GM19240 (cell line): ENCODE results near the gene HECW1.

Experiments used
- DNase-seq: peaks from one replicate; pipeline ENCODE4 v3.0.0; 2011; ENCODE audit warnings: low spot score; ENCODE audit not compliant: insufficient read length

HECW1 gene

GRCh38 chr7:43417455-43417854 lies 305.0 kb downstream of the HECW1 start:
- DNase-seq, result no peak

- DNase-seq, result no peak
Observed at GRCh38 chr7:43430411-43430810, 318.0 kb downstream of the HECW1 start.

GRCh38 chr7:43431020-43431595 lies 318.7 kb downstream of the HECW1 start:
- no peak for DNase-seq

DNA sequence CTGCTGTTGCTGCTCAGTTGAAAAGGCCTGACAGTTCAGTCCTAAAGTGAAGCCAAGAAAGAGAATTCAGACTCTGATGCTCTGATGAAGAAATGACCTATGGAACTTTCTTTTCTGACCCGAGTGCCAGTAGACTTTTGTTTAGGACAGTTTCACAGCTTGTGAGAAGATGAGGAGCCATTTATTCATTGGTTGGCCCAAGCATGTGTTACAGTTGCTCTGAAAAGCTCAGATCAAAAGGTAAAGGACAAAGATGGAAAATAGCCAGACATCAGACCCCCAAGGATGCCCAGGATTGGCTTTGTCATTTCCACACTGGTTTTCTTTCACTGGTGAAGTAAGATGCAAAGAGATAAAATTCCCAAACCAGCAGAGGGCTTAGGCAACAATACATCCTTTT lies 321.2 kb downstream of the HECW1 start:
- no peak for DNase-seq

DNA sequence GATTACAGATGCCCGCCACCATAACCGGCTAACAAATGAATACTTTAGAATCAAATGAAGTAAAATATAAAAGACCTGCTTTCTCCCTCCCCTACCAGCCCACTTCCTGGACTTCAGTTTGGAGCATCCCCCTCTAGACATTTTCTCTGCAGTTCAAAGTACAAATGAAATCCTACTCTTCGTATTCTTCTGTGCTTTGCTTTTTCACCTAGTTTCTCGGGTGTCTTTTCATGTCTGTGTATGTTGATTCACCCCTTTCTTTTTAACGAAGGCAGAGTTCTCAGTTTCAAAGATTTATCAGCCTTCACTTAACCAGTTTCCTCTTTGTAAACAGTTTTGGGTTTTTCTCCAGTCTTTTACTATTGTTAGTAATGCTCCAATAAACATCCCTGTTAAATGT lies 324.6 kb downstream of the HECW1 start:
- DNase-seq, result no peak

DNA sequence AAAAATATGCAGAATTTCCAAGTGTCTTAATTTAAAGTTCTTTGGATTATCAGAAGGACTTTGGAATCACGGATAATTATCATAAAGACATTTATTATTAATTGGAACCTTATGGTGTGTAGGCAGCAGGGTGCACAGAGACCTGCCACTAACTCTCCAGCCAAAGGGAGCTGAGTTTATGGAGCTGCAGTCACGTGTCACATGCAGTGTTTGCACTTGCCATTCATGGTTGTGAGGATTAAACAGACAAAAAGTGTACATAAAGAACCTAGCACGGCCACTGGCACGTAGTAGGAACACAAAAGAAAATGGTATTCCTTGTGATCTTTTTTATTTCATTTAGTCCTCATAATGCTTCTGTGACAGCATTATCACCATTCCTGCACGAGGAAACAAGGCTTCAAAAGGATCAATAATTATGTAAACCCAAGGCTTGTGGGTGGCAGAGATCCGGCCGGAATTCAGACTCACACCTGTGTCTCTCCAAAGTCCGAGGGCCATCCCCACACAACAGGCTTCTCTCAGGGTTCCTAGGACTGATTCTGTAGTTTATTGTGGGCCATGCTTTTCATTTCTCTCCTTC lies 326.5 kb downstream of the HECW1 start:
- no peak for DNase-seq

DNA sequence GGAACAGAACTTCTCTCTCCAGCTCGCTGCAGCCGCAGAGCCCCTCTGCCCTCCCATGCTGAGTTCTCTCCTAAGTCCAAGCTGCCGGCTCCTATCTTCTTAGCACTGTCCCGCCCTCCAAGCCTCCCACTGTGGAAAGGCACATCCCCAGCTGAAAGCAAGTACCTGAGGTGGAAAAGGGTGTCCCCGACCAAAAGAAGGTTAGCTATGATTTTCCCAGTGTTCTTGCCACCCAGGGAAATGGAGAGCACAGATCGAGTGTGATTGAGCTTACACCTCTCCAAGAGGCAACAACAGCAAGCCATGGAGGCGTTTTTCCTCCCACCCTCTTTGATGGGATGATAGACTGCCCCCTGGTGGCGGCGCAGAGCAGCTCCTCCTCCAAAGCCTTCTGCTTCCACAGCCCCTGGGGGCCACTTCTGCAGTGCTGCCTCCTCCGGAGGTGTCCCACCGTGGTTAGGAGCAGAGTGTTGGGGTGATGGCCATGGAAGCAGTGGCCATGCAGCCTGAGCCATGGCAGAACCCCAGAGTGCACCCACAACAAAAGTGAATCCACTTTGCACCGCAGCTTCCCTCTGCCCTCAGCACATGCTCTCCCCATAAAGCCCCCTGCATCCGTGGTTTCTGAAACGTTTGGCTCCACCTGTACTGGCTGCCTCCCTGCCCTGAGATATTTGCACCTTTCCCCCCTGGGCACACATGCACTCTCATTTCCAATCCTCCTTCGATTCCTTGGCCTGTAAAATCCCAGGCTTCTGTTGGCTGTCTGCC lies 327.4 kb downstream of the HECW1 start:
- peak; percentile 87 for DNase-seq

DNA sequence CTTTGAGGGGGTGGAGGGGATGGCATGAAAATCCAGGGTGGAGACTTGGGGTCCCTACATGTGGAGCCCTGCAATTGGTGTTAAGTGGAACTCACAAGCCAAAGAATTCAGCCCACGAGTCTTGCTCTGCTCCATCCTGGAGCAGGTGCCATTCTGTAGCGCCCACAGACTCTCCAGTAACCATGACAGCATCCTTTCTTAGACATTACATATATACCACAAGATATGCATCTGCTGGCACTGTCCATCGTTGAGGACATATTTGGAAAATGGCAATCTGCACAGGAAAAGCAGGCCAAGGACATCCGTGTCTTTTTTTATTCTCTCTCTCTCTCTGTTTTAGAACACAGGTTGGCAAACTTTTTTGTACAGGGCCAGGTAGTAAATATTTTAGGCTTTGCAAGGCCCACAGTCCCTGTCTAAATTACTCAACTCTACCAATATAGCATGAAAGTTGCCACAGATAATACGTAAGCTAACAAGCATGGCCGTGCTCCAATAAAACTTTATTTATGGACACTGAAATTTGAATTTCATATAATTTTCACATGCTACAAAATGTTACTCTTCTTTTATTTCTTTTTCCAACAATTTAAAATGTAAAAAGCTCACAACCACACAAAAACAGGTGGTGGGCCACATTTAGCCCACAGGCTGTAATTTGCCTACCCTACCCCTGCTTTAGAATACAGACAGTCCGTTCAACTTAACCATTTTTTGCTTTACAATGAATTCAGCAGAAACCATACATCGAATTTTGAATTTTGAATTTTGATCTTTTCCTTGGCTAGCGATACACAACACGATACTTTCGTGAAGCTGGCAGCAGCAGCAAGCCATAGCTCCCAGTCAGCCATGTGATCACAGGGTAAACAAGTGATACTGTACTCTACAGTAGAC lies 329.0 kb downstream of the HECW1 start:
- DNase-seq, result no peak

GRCh38 chr7:43443381-43443780 lies 330.9 kb downstream of the HECW1 start:
- DNase-seq, result no peak

DNA sequence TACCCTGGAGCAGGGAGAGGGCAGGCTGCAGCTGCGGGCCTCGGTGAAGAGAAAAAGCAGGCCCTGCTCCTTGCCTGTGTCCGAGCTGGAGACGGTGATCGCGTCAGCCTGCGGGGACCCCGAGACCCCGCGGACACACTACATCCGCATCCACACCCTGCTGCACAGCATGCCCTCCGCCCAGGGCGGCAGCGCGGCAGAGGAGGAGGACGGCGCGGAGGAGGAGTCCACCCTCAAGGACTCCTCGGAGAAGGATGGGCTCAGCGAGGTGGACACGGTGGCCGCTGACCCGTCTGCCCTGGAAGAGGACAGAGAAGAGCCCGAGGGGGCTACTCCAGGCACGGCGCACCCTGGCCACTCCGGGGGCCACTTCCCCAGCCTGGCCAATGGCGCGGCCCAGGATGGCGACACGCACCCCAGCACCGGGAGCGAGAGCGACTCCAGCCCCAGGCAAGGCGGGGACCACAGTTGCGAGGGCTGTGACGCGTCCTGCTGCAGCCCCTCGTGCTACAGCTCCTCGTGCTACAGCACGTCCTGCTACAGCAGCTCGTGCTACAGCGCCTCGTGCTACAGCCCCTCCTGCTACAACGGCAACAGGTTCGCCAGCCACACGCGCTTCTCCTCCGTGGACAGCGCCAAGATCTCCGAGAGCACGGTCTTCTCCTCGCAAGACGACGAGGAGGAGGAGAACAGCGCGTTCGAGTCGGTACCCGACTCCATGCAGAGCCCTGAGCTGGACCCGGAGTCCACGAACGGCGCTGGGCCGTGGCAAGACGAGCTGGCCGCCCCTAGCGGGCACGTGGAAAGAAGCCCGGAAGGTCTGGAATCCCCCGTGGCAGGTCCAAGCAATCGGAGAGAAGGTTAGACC lies 332.5 kb downstream of the HECW1 start:
- no peak for DNase-seq

DNA sequence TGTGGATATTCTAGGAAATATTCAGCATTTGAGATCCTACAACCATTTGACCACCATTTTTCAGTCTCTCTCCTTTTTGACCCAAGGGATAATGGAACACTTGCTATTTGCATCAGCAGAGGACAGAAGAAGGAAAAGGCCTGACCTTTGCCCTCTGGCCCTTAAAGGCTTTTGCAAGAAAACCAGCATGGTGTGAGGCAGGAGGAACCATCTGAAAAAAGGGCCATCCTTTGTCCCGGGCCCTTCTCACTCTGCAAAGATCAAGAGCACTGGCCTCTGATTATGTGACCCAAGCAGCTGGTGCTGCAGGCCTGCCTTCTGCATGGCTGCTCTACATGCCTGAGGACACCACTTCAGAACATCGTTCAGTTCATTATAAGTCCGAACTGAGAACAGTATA lies 337.1 kb downstream of the HECW1 start:
- no peak for DNase-seq

DNA sequence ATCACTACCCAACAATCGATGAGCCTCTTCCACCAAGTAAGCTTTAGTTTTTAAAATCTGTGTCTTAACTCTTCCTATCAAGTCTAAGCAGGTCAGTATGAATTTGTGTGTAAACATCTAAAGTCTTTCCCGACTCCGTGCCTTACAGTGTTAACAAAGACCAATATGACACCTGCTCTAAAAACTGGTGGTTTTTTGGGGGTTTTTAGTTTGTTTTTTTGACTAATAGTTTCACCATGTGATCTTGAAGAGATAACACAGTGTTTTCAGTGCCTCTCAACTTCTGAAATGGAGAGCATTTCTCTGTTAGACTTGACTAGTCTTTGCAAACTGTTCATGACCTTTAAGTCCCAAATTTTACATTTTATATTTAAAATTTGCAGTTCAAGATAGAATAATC lies 338.4 kb downstream of the HECW1 start:
- no peak for DNase-seq

GRCh38 chr7:43454936-43455518 lies 342.6 kb downstream of the HECW1 start:
- no peak for DNase-seq

DNA sequence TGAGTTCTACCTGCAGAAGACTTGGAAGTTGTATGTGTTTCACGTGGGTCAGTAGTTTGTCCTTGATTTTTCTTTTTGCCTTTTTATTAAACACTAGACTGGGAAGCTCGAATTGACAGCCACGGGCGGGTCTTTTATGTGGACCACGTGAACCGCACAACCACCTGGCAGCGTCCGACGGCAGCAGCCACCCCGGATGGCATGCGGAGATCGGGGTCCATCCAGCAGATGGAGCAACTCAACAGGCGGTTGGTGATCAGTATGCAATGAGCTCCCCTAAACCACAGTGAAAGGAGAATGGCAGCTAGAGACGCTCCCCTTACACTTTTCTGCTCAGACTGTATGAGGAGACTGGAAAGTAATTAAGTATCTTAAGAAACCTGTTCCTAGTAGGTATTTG lies 343.8 kb downstream of the HECW1 start:
- DNase-seq, result no peak

DNA sequence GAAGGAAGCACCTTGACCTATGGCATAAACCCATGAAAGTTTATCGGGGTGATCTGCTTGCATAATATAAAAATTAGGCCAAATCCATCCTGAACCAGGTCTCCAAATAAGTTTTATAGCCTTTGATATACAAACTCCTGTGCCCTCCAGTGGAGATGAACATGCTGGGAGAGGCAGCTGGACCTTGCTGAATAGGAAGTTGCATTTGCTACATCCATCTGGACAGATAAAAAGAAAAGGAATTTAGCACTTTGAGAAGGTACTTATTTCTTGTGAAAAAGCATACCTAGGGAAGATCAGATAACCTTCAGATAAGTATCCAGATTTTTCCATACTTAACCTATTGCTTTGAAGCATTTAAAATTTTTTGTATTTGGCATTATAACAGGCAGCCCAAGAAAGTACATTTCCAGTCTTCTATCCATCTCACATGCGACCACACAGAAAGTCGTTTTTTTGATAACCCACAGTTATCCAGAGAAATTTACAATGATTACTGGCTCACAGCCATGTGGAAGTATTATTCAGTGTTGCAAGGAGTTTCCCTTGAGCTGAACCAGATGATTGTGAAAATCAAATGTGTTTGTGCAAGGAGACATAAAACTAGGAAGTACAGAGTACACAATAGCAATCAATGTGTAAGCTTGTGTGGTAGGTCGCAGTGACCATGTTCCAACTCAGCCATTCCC lies 346.0 kb downstream of the HECW1 start:
- no peak for DNase-seq

GRCh38 chr7:43459019-43459337 lies 346.5 kb downstream of the HECW1 start:
- DNase-seq, result no peak

DNA sequence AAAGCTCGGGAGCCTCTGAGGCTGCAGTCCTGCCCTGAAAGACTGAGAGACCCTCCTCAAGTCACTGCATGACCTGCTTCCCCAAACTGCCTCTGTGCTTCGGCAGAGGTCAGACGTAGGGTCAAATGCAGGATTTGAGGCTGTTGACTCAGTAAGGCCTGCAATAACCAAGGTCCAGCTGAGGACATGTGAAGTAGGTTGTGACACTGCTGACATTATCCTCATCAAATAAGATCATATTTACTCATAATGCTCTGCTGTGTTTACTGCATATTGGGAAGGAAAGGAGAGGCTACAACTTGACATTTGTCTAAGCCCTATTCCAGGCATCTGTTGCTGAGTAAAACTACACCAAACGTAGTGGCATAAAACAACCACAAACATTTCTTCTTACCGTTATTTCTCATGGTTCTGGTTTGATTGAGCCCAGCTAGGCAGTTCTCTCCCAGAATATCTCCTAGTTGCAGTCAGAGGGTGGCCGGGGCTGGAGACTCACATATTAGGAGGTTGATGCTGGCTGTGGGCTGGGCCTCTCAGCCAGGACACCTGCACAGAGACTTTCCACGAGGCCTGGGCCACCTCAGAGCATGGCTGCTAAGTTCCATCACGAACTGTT lies 348.4 kb downstream of the HECW1 start:
- no peak for DNase-seq

- no peak for DNase-seq
Observed at GRCh38 chr7:43461349-43462024, 349.0 kb downstream of the HECW1 start.

DNA sequence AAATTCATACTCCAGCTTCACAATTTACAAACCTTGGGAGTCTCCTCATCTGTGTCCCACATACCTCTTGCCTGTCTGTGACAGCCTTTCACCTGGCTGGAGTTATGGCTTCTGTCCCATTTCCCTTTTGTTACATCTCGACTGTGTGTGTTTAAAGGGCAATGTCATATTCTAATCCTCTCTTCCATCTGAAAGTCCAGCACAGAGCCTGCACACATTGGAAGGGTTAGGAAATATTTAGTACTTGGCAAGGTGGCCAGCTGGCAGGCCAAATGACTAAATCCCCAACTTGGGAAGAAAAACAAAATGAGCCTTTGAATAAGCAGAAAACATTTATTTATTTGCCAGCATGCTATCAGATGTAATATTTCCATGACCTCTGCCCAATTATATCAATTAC lies 350.4 kb downstream of the HECW1 start:
- DNase-seq, result no peak
